GM12872 (cell line): ENCODE data around the gene BLTP3A.

Source experiments
- TF ChIP-seq, protein P1 (sequence below): IDR thresholded peaks from 3 replicates; pipeline ENCODE4 v1.5.1; 2011; ENCODE audit warnings: low read depth, mild to moderate bottlenecking, low read length, moderate library complexity; ENCODE audit not compliant: insufficient read depth

BLTP3A gene

DNA sequence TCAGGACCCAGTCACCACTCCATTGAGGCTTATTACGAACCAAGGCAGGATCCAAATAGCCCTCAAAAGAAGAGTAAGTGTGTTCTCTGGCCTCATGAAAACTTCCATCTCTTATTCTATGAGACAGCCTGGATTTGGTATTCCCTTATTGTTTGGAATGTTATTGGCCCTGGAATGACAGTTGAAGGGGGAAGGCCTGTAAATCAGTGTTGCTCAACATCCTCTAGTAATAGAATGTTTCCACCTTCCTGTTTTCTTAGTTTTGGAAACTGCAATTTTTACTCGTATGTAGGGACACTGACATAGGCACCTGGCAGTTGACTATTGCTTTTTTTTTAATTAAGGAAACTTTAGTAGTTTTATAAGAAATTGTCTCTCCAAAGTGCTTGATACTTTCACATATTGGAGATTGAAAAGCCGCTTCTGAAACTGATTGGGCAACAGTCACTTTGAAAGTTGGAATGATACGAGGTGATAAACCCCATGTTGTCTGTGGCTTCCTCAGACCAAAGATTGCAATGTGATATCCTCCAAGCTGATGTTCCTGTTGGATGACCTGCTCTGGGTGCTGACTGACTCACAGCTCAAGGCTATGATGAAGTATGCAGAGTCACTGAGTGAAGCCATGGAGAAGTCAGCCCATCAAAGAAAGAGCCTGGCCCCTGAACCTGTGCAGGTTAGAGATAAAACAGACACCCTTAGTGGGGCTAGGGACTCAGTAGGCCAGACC, 43.1 kb downstream of the BLTP3A start:
- TF ChIP-seq, protein P1, sequence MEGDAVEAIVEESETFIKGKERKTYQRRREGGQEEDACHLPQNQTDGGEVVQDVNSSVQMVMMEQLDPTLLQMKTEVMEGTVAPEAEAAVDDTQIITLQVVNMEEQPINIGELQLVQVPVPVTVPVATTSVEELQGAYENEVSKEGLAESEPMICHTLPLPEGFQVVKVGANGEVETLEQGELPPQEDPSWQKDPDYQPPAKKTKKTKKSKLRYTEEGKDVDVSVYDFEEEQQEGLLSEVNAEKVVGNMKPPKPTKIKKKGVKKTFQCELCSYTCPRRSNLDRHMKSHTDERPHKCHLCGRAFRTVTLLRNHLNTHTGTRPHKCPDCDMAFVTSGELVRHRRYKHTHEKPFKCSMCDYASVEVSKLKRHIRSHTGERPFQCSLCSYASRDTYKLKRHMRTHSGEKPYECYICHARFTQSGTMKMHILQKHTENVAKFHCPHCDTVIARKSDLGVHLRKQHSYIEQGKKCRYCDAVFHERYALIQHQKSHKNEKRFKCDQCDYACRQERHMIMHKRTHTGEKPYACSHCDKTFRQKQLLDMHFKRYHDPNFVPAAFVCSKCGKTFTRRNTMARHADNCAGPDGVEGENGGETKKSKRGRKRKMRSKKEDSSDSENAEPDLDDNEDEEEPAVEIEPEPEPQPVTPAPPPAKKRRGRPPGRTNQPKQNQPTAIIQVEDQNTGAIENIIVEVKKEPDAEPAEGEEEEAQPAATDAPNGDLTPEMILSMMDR = no peak

- TF ChIP-seq, protein P1 = no peak
Measured at GRCh38 chr6:34836008-34836407, 44.1 kb downstream of the BLTP3A start.

GRCh38 chr6:34836451-34836850, 44.6 kb downstream of the BLTP3A start:
- TF ChIP-seq, protein P1 = no peak

GRCh38 chr6:34837528-34837927, 45.6 kb downstream of the BLTP3A start:
- TF ChIP-seq, protein P1 = no peak

- TF ChIP-seq, protein P1 = no peak
Measured at GRCh38 chr6:34839666-34840352, 47.9 kb downstream of the BLTP3A start.
